Measurements from ENCODE around the gene HESX1.

The HESX1 gene

GRCh38 chr3:57169108-57169507, 30.7 kb downstream of the HESX1 start:
- in situ Hi-C loops (cut with HindIII; ENCODE audit: low sequenced_read_pairs): no loop called here

- in situ Hi-C loops (cut with HindIII; ENCODE audit: low sequenced_read_pairs): no loop called here
Measured at GRCh38 chr3:57168151-57168550, 31.6 kb downstream of the HESX1 start.

- in situ Hi-C loops (cut with HindIII; ENCODE audit: low sequenced_read_pairs): no loop called here
Measured at GRCh38 chr3:57166660-57167059, 33.1 kb downstream of the HESX1 start.

GRCh38 chr3:57165641-57166040, 34.1 kb downstream of the HESX1 start:
- in situ Hi-C loops (cut with HindIII; ENCODE audit: low sequenced_read_pairs): no loop called here

- in situ Hi-C loops (cut with HindIII; ENCODE audit: low sequenced_read_pairs): loop anchor here (5.0 kb wide), 1 partner anchor 187 kb away; no protein-coding TSS in a partner anchor
Measured at GRCh38 chr3:57164657-57165573, 34.9 kb downstream of the HESX1 start, which contains the start of gene IL17RD. Gene IL17RD, minus strand, starts transcription at chr3:57165353. Its CDS starts 67 bp downstream, at chr3:57165286.

GRCh38 chr3:57164217-57164656, 35.5 kb downstream of the HESX1 start:
- in situ Hi-C loops (cut with HindIII; ENCODE audit: low sequenced_read_pairs): loop anchor here (5.0 kb wide), 1 partner anchor 188 kb away; no protein-coding TSS in a partner anchor

GRCh38 chr3:57163751-57164150, 36.0 kb downstream of the HESX1 start:
- in situ Hi-C loops (cut with HindIII; ENCODE audit: low sequenced_read_pairs): loop anchor here (5.0 kb wide), 1 partner anchor 189 kb away; no protein-coding TSS in a partner anchor

GRCh38 chr3:57161915-57162314, 37.9 kb downstream of the HESX1 start:
- in situ Hi-C loops (cut with HindIII; ENCODE audit: low sequenced_read_pairs): loop anchor here (5.0 kb wide), 1 partner anchor 190 kb away; no protein-coding TSS in a partner anchor

GRCh38 chr3:57160765-57161538, 38.8 kb downstream of the HESX1 start:
- in situ Hi-C loops (cut with HindIII; ENCODE audit: low sequenced_read_pairs): loop anchor here (5.0 kb wide), 1 partner anchor 191 kb away; no protein-coding TSS in a partner anchor

GRCh38 chr3:57160076-57160764, 39.6 kb downstream of the HESX1 start:
- in situ Hi-C loops (cut with HindIII; ENCODE audit: low sequenced_read_pairs): loop anchor here (5.0 kb wide), 1 partner anchor 192 kb away; no protein-coding TSS in a partner anchor

- in situ Hi-C loops (cut with HindIII; ENCODE audit: low sequenced_read_pairs): no loop called here
Measured at GRCh38 chr3:57158813-57159738, 40.7 kb downstream of the HESX1 start.

- in situ Hi-C loops (cut with HindIII; ENCODE audit: low sequenced_read_pairs): no loop called here
Measured at GRCh38 chr3:57158325-57158724, 41.5 kb downstream of the HESX1 start.

- in situ Hi-C loops (cut with HindIII; ENCODE audit: low sequenced_read_pairs): no loop called here
Measured at GRCh38 chr3:57157545-57157944, 42.2 kb downstream of the HESX1 start.

GRCh38 chr3:57155310-57155643, 44.5 kb downstream of the HESX1 start:
- in situ Hi-C loops (cut with HindIII; ENCODE audit: low sequenced_read_pairs): no loop called here

GRCh38 chr3:57154470-57155309, 45.1 kb downstream of the HESX1 start:
- in situ Hi-C loops (cut with HindIII; ENCODE audit: low sequenced_read_pairs): no loop called here

GRCh38 chr3:57152151-57153143, 47.3 kb downstream of the HESX1 start:
- in situ Hi-C loops (cut with HindIII; ENCODE audit: low sequenced_read_pairs): no loop called here

- in situ Hi-C loops (cut with HindIII; ENCODE audit: low sequenced_read_pairs): no loop called here
Measured at GRCh38 chr3:57151749-57152148, 48.0 kb downstream of the HESX1 start.

- in situ Hi-C loops (cut with HindIII; ENCODE audit: low sequenced_read_pairs): no loop called here
Measured at GRCh38 chr3:57151021-57151449, 48.7 kb downstream of the HESX1 start.
